ENCODE results near the gene NELL2. TPM values are rescaled to one million over a fixed set of nuclear protein-coding genes. Genes with fewer than 3 reads are reported as not detected.

NELL2 gene
- total and polyA plus RNA-seq, 4 donors: 103 to 241 (median 127) TPM

DNA sequence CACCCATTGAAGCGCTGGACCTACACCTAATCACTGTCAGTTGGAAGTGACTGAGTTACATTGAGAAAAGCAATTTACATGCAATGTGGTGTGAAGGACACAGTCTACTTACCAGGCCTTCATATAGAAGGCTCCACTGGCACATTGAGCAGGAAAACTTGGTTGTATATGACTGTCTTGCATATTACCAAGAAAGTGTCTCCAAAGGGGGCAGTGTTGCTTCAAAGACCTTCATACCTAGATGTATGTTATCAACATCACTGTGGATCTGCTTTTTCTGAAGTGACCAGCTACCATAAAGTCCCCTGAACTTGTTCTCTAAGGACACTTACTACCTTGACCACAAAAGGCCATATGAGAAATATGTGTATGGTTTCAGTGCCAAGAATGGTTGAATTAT lies 64.1 kb downstream of the NELL2 start:
- 100% methylated on average over 1 of the region's 1 CpG for WGBS (ENCODE audit: insufficient coverage)
- no peak for DNase-seq (ENCODE audit: low read depth in 4 of 6, low spot score in 6 of 6)
- no peaks in the 10 kb centered on the region for H3K9me3 ChIP-seq (ENCODE audit: control insufficient read depth, insufficient read depth, low read length)
- no peaks in the 10 kb centered on the region for H3K27me3 ChIP-seq (ENCODE audit: control insufficient read depth, insufficient read depth, low read length)
- H3K4me1 ChIP-seq (ENCODE audit: control insufficient read depth, insufficient read depth, low read length): no peaks in the 10 kb centered on the region
- H3K4me3 ChIP-seq (ENCODE audit: low read depth, low read length): no peak overlapping the region
- H3K27ac ChIP-seq (ENCODE audit: low read depth, low read length): no peak overlapping the region
- H3K36me3 ChIP-seq (ENCODE audit: control insufficient read depth, insufficient read depth, low read length): no peaks in the 10 kb centered on the region

DNA sequence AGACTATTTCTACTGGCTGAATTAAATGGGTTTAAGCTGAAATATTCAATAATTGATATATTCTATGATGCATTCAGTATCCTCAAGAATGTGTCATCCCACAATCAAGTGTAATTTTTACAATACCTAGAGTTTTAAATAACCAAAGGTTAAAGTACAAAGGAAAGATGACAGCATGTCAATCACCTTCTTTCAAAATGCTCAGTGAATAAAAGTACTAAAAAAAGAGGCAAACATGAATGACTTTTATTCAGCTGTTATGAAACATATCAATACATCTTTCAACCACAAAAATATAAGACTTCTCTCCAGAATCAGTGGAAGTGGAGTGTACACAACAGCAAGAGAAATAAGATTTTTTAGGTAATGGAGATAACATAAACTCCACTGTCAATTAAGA lies 72.0 kb downstream of the NELL2 start:
- Histone ChIP-seq H3K4me1 (ENCODE audit: control insufficient read depth, insufficient read depth, low read length) (no peaks in the 10 kb centered on the region), H3K9me3 (ENCODE audit: control insufficient read depth, insufficient read depth, low read length) (no peaks in the 10 kb centered on the region), H3K36me3 (ENCODE audit: control insufficient read depth, insufficient read depth, low read length) (no peaks in the 10 kb centered on the region), H3K27ac (ENCODE audit: low read depth, low read length) (no peak overlapping the region), H3K27me3 (ENCODE audit: control insufficient read depth, insufficient read depth, low read length) (no peaks in the 10 kb centered on the region), H3K4me3 (ENCODE audit: low read depth, low read length) (no peak overlapping the region)
- DNase-seq (ENCODE audit: low read depth in 4 of 6, low spot score in 6 of 6): no peak

GRCh38 chr12:44795970-44796369 lies 80.1 kb downstream of the NELL2 start:
- peaks cover 2% of the 10 kb centered on the region for H3K9me3 ChIP-seq (ENCODE audit: control insufficient read depth, insufficient read depth, low read length)
- no peak overlapping the region for H3K4me3 ChIP-seq (ENCODE audit: low read depth, low read length)
- no peak for DNase-seq (ENCODE audit: low read depth in 4 of 6, low spot score in 6 of 6)
- no peak overlapping the region for H3K27ac ChIP-seq (ENCODE audit: low read depth, low read length)
- no peaks in the 10 kb centered on the region for H3K27me3 ChIP-seq (ENCODE audit: control insufficient read depth, insufficient read depth, low read length)
- H3K36me3 ChIP-seq (ENCODE audit: control insufficient read depth, insufficient read depth, low read length): no peaks in the 10 kb centered on the region
- H3K4me1 ChIP-seq (ENCODE audit: control insufficient read depth, insufficient read depth, low read length): no peaks in the 10 kb centered on the region

DNA sequence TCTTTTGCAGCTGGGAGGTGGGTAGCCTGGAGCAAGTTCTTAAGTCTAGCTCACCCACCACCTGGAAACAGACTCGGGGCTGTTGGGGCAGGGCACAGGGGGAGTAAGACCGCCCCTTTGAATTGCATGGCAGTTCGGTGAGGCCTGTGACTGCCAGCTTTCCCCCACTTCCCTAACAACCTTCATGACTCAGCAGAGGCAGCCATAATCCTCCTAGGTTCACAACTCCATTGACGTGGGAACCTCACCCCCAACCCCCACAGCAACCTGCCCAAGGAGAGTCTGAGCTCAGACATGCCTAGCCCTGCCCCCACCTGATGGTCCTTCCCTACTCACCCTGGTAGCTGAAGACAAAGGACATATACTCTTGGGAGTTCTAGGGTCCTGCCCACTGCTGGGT lies 87.4 kb downstream of the NELL2 start:
- no peak overlapping the region for H3K27ac ChIP-seq (ENCODE audit: low read depth, low read length)
- DNase-seq (ENCODE audit: low read depth in 4 of 6, low spot score in 6 of 6): no peak
- H3K36me3 ChIP-seq (ENCODE audit: control insufficient read depth, insufficient read depth, low read length): no peaks in the 10 kb centered on the region
- no peaks in the 10 kb centered on the region for H3K27me3 ChIP-seq (ENCODE audit: control insufficient read depth, insufficient read depth, low read length)
- no peak overlapping the region for H3K4me3 ChIP-seq (ENCODE audit: low read depth, low read length)
- 91% methylated on average over 4 of the region's 4 CpGs for WGBS (ENCODE audit: insufficient coverage)
- peaks cover 2% of the 10 kb centered on the region for H3K9me3 ChIP-seq (ENCODE audit: control insufficient read depth, insufficient read depth, low read length)
- no peaks in the 10 kb centered on the region for H3K4me1 ChIP-seq (ENCODE audit: control insufficient read depth, insufficient read depth, low read length)

- H3K4me3 ChIP-seq (ENCODE audit: low read depth, low read length): no peak overlapping the region
- WGBS (ENCODE audit: insufficient coverage): no CpG with 5 or more reads among the region's 2 CpGs
Measured at GRCh38 chr12:44780221-44780790, 95.8 kb downstream of the NELL2 start.

GRCh38 chr12:44779766-44780165 lies 96.3 kb downstream of the NELL2 start:
- H3K27me3 ChIP-seq (ENCODE audit: control insufficient read depth, insufficient read depth, low read length): no peaks in the 10 kb centered on the region
- no peak overlapping the region for H3K4me3 ChIP-seq (ENCODE audit: low read depth, low read length)
- no peaks in the 10 kb centered on the region for H3K9me3 ChIP-seq (ENCODE audit: control insufficient read depth, insufficient read depth, low read length)
- H3K36me3 ChIP-seq (ENCODE audit: control insufficient read depth, insufficient read depth, low read length): no peaks in the 10 kb centered on the region
- H3K27ac ChIP-seq (ENCODE audit: low read depth, low read length): no peak overlapping the region
- no peak for DNase-seq (ENCODE audit: low read depth in 4 of 6, low spot score in 6 of 6)
- WGBS (ENCODE audit: insufficient coverage): 90% methylated on average over 3 of the region's 6 CpGs
- H3K4me1 ChIP-seq (ENCODE audit: control insufficient read depth, insufficient read depth, low read length): no peaks in the 10 kb centered on the region

More at GRCh38 chr12:44780221-44780790, 95.8 kb downstream of the NELL2 start:
- no peaks in the 10 kb centered on the region for H3K27me3 ChIP-seq (ENCODE audit: control insufficient read depth, insufficient read depth, low read length)
- H3K27ac ChIP-seq (ENCODE audit: low read depth, low read length): no peak overlapping the region
- H3K4me1 ChIP-seq (ENCODE audit: control insufficient read depth, insufficient read depth, low read length): no peaks in the 10 kb centered on the region
- no peaks in the 10 kb centered on the region for H3K36me3 ChIP-seq (ENCODE audit: control insufficient read depth, insufficient read depth, low read length)
- H3K9me3 ChIP-seq (ENCODE audit: control insufficient read depth, insufficient read depth, low read length): no peaks in the 10 kb centered on the region
- no peak for DNase-seq (ENCODE audit: low read depth in 4 of 6, low spot score in 6 of 6)

DNA sequence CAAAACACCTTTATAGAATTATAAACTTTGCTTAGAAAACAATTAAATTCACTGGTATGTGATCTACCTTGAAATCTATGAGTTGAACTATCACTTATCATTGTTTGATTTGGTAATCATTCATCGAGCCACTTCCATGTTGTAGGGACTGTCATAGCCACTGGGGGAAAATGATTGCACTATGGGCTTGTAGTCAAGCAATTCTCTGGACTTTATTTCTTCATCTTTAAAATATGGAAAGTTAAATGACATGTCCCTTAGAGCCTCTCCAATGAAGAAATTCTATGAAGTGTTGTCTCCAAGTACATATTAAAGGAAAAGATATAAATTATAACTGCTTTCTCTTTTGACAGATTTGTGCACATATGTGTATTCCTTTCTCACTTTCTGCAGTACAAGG lies 97.3 kb downstream of the NELL2 start:
- whole genome bisulfite sequencing (ENCODE audit: insufficient coverage): no CpG with 5 or more reads among the region's 1 CpG
- no peak for DNase-seq (ENCODE audit: low read depth in 4 of 6, low spot score in 6 of 6)

DNA sequence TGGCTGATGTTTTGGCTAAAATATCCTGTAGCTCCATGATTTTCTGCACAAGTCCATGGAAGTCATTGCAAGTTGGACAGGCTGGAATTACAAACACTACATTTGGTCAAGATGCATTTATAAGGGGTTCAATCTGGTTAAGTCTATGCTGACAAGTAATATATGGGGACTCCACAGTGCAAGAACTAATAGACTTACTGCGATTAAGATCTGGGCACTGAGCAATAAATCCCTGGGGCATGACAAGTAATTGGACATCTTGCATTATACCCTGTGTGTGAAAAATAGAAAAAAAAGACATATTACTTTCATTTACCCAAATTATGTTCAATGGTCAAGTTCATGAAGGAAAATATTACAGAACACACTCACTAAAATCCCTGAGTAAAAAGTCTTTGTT lies 99.1 kb downstream of the NELL2 start:
- 67% methylated on average over 1 of the region's 1 CpG for WGBS (ENCODE audit: insufficient coverage)
- Histone ChIP-seq H3K27me3 (ENCODE audit: control insufficient read depth, insufficient read depth, low read length) (no peaks in the 10 kb centered on the region), H3K36me3 (ENCODE audit: control insufficient read depth, insufficient read depth, low read length) (no peaks in the 10 kb centered on the region), H3K4me3 (ENCODE audit: low read depth, low read length) (no peak overlapping the region), H3K4me1 (ENCODE audit: control insufficient read depth, insufficient read depth, low read length) (no peaks in the 10 kb centered on the region), H3K27ac (ENCODE audit: low read depth, low read length) (no peak overlapping the region), H3K9me3 (ENCODE audit: control insufficient read depth, insufficient read depth, low read length) (no peaks in the 10 kb centered on the region)
- peak in 1 of 6 donors; percentile 27 for DNase-seq (ENCODE audit: low read depth in 4 of 6, low spot score in 6 of 6)

More for the DNA sequence above, 97.3 kb downstream of the NELL2 start:
- H3K4me1 ChIP-seq (ENCODE audit: control insufficient read depth, insufficient read depth, low read length): no peaks in the 10 kb centered on the region
- H3K9me3 ChIP-seq (ENCODE audit: control insufficient read depth, insufficient read depth, low read length): no peaks in the 10 kb centered on the region
- no peaks in the 10 kb centered on the region for H3K27me3 ChIP-seq (ENCODE audit: control insufficient read depth, insufficient read depth, low read length)
- no peaks in the 10 kb centered on the region for H3K36me3 ChIP-seq (ENCODE audit: control insufficient read depth, insufficient read depth, low read length)
- no peak overlapping the region for H3K4me3 ChIP-seq (ENCODE audit: low read depth, low read length)
- no peak overlapping the region for H3K27ac ChIP-seq (ENCODE audit: low read depth, low read length)

- Histone ChIP-seq H3K4me3 (ENCODE audit: low read depth, low read length) (no peak overlapping the region), H3K9me3 (ENCODE audit: control insufficient read depth, insufficient read depth, low read length) (no peaks in the 10 kb centered on the region), H3K27me3 (ENCODE audit: control insufficient read depth, insufficient read depth, low read length) (no peaks in the 10 kb centered on the region), H3K36me3 (ENCODE audit: control insufficient read depth, insufficient read depth, low read length) (no peaks in the 10 kb centered on the region), H3K27ac (ENCODE audit: low read depth, low read length) (no peak overlapping the region), H3K4me1 (ENCODE audit: control insufficient read depth, insufficient read depth, low read length) (no peaks in the 10 kb centered on the region)
- WGBS (ENCODE audit: insufficient coverage): 11% methylated on average over 2 of the region's 6 CpGs
- DNase-seq (ENCODE audit: low read depth in 4 of 6, low spot score in 6 of 6): peak in 2 of 6 donors; percentile 14 to 50
Measured at GRCh38 chr12:44775901-44776300, 100.2 kb downstream of the NELL2 start.

GRCh38 chr12:44774815-44775411 lies 101.2 kb downstream of the NELL2 start:
- 36% methylated on average over 3 of the region's 11 CpGs for WGBS (ENCODE audit: insufficient coverage)
- Histone ChIP-seq H3K27me3 (ENCODE audit: control insufficient read depth, insufficient read depth, low read length) (no peaks in the 10 kb centered on the region), H3K4me3 (ENCODE audit: low read depth, low read length) (no peak overlapping the region), H3K4me1 (ENCODE audit: control insufficient read depth, insufficient read depth, low read length) (no peaks in the 10 kb centered on the region), H3K36me3 (ENCODE audit: control insufficient read depth, insufficient read depth, low read length) (no peaks in the 10 kb centered on the region), H3K9me3 (ENCODE audit: control insufficient read depth, insufficient read depth, low read length) (no peaks in the 10 kb centered on the region), H3K27ac (ENCODE audit: low read depth, low read length) (no peak overlapping the region)
- no peak for DNase-seq (ENCODE audit: low read depth in 4 of 6, low spot score in 6 of 6)
